Measurements from ENCODE around the gene BEST3.

GRCh38 chr12:69694123-69694522 lies 5.0 kb downstream of the BEST3 start:
- TF ChIP-seq CTCF (IDR thresholded peaks at IDR 0.05) (no peak), ZFX (IDR thresholded peaks at IDR 0.05; ENCODE audit: borderline replicate concordance) (no peak)

All from 22Rv1 (cell line).